Spleen (tissue), 7 donors: ENCODE data around the gene MBNL2.

Source experiments
- CTCF ChIP-seq, 11 experiments: fragments of 200-600 bp in 7 of 11; fragments of 450-650 bp in 4 of 11; sonication (generic) in 4 of 11; IDR thresholded peaks in 8 of 11; conservative IDR thresholded peaks in 3 of 11; 1 replicate in 7 of 11; 2 replicates in 4 of 11; pipeline versions ENCODE4 v1.4.0 to v1.8.0; 2016 to 2021; ENCODE audit warnings: antibody characterized with exemption in 11 of 11, inconsistent platforms in 4 of 11, mild to moderate bottlenecking in 1 of 11
- POLR2A ChIP-seq, 3 donors: fragments of 450-650 bp; IDR thresholded peaks; one replicate each; pipeline ENCODE4 v1.5.1; 2017; ENCODE audit warnings: antibody characterized with exemption in 3 of 3, mild to moderate bottlenecking in 1 of 3
- POLR2AphosphoS5 ChIP-seq, 3 donors: sonication (generic); formaldehyde crosslinking; IDR thresholded peaks; one replicate each; pipeline ENCODE4 v1.5.1; 2017; ENCODE audit warnings: antibody characterized with exemption in 3 of 3
- donor health status: DM: no; HTN: no; CAD: no; lungs with moderate emphysema.
- donor health status: DM: no; HTN: no; CAD: no.
- donor health status: DM: no; HTN: no; CAD: no.

GRCh38 chr13:97321101-97321500, 99.0 kb downstream of the MBNL2 start:
- TF ChIP-seq CTCF (IDR thresholded peaks at IDR 0.05 in 8 of 11, conservative IDR thresholded peaks at IDR 0.05 in 3 of 11): no peak
- no peak for TF ChIP-seq POLR2A (IDR thresholded peaks at IDR 0.05)
- no peak for TF ChIP-seq POLR2AphosphoS5 (IDR thresholded peaks at IDR 0.05)
